Measurements from ENCODE around the gene DNMBP. TPM values are rescaled to one million over a fixed set of nuclear protein-coding genes. Genes with fewer than 3 reads are reported as not detected.

Gene DNMBP
- total and polyA plus RNA-seq, 4 experiments from 2014 or later: 1.4 to 4.0 (median 3.8) TPM; not detected in 1

GRCh38 chr10:99828464-99828863 is 181.3 kb downstream of the DNMBP start:
- H3K27me3 ChIP-seq (ENCODE audit: insufficient read depth, low read length): no peaks in the 10 kb centered on the region
- ChIA-PET POLR2A (ENCODE audit: partially characterized antibody) (no interaction called here), CTCF (ENCODE audit: partially characterized antibody) (interaction anchor here (1.8 kb wide), 1 partner anchor 17 kb away, joined by 10 read pairs; no protein-coding TSS in a partner anchor)
- peak in 2 of 5 donors; percentile 11 to 17 for DNase-seq
- Mint-ChIP-seq H3K36me3 (peaks cover 3 to 21% of the 10 kb centered on the region in 2 donors), H3K4me3 (peak overlapping the region in 3 of 8 donors; percentile 0 to 27 (median 13)), H3K4me1 (peaks cover 8 to 12% (median 10%) of the 10 kb centered on the region in 4 donors), H3K27ac (peak overlapping the region in 3 of 7 donors; percentile 38 to 84 (median 55)), H3K9me3 (peaks cover 3 to 20% (median 14%) of the 10 kb centered on the region in 8 donors), H3K27me3 (no peaks in the 10 kb centered on the region)
- intact Hi-C loops (cut with micrococcal nuclease): no loop called here
- no peaks in the 10 kb centered on the region for H3K36me3 ChIP-seq (ENCODE audit: insufficient read depth, low read length)
- H3K4me3 ChIP-seq (ENCODE audit: low read length in 2 of 2): no peak overlapping the region
- no peaks in the 10 kb centered on the region for H3K4me1 ChIP-seq (ENCODE audit: insufficient read depth, low read length)
- H3K9me3 ChIP-seq (ENCODE audit: control insufficient read depth in 1 of 2, low read length in 2 of 2): no peaks in the 10 kb centered on the region
- H3K27ac ChIP-seq (ENCODE audit: low read depth, low read length): no peak overlapping the region

GRCh38 chr10:99827936-99828335 is 181.8 kb downstream of the DNMBP start:
- DNase-seq: no peak
- peaks cover 3 to 21% of the 10 kb centered on the region in 2 donors for H3K36me3 Mint-ChIP-seq
- H3K4me3 ChIP-seq (ENCODE audit: low read length in 2 of 2): no peak overlapping the region
- CTCF ChIA-PET (ENCODE audit: partially characterized antibody): interaction anchor here (1.8 kb wide), 1 partner anchor 18 kb away, joined by 10 read pairs; no protein-coding TSS in a partner anchor
- POLR2A ChIA-PET (ENCODE audit: partially characterized antibody): no interaction called here
- H3K9me3 ChIP-seq (ENCODE audit: control insufficient read depth in 1 of 2, low read length in 2 of 2): no peaks in the 10 kb centered on the region
- H3K27me3 ChIP-seq (ENCODE audit: insufficient read depth, low read length): no peaks in the 10 kb centered on the region
- peak overlapping the region in 2 of 7 donors; percentile 38 to 55 for H3K27ac Mint-ChIP-seq
- H3K27me3 Mint-ChIP-seq: no peaks in the 10 kb centered on the region
- peak overlapping the region in 3 of 8 donors; percentile 13 to 27 (median 23) for H3K4me3 Mint-ChIP-seq
- H3K27ac ChIP-seq (ENCODE audit: low read depth, low read length): no peak overlapping the region
- H3K4me1 Mint-ChIP-seq: peaks cover 8 to 12% (median 10%) of the 10 kb centered on the region in 4 donors
- intact Hi-C loops (cut with micrococcal nuclease): no loop called here
- peaks cover 3 to 20% (median 14%) of the 10 kb centered on the region in 8 donors for H3K9me3 Mint-ChIP-seq
- no peaks in the 10 kb centered on the region for H3K4me1 ChIP-seq (ENCODE audit: insufficient read depth, low read length)
- no peaks in the 10 kb centered on the region for H3K36me3 ChIP-seq (ENCODE audit: insufficient read depth, low read length)

Other genes starting within 250 kb of the DNMBP start
- 1 to 10 TPM; 6.5 to 6.7 TPM for gene ABCC2, start 227.3 kb downstream of the DNMBP start, total RNA-seq
- 1 to 10 TPM in 1 of 2 donors, under 1 TPM in 1; 0.72 to 1.1 TPM for gene ABCC2, start 227.3 kb downstream of the DNMBP start, polyA plus RNA-seq
- not detected for gene CPN1, start 71.9 kb upstream of the DNMBP start, total RNA-seq
- gene CPN1, start 71.9 kb upstream of the DNMBP start, polyA plus RNA-seq: not detected
- 10 to 100 TPM; 11.6 to 12.5 TPM for gene ERLIN1, start 176.1 kb upstream of the DNMBP start, total RNA-seq
- gene ERLIN1, start 176.1 kb upstream of the DNMBP start, polyA plus RNA-seq: 10 to 100 TPM in 1 of 2 donors, 1 to 10 TPM in 1; 7.2 to 15.9 TPM
- gene CHUK, start 219.6 kb upstream of the DNMBP start, total RNA-seq: 10 to 100 TPM; 17.6 to 18.0 TPM
- gene CHUK, start 219.6 kb upstream of the DNMBP start, polyA plus RNA-seq: 10 to 100 TPM; 11.2 to 16.6 TPM

All from CD4-positive, alpha-beta memory T cell (primary cell).